ENCODE results near the gene AKAP10.
"Not testable (repeated sequence)": the region's sequence is repeated elsewhere in the genome, so short reads cannot be mapped to it uniquely, and the experiment has no call there.

Gene AKAP10

DNA sequence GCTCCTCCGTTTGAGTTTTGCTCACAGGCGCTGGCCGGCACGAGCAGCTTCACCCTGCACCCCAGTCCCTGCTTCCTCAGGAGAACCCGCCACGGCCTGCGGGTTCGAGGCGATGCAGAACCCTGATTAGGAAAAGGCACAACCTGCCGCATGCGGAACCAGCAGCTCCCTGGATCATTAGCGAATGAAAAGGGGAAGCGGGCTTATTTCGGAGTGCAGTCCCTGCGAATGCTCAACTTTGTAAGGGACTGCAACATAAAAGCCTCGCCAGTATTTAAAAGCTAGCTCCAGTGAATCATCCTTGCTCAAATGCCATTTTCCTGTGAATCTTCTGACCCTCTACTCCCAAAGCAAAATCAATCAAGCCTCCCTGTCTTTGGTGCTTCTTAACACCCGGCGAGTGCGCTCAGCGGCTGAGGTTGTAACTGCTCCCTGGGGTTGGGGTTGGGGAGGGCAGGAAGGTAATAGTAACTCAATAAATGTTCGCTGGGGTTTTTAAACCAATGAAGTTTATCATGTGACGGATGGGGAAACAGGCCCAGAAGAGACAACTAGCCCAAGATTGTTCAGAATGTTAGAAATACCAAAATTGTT is 678 bp upstream of the AKAP10 start:
- no peak for DNase-seq

GRCh38 chr17:19975601-19976000 is 2.0 kb downstream of the AKAP10 start:
- DNase-seq, result no peak

DNA sequence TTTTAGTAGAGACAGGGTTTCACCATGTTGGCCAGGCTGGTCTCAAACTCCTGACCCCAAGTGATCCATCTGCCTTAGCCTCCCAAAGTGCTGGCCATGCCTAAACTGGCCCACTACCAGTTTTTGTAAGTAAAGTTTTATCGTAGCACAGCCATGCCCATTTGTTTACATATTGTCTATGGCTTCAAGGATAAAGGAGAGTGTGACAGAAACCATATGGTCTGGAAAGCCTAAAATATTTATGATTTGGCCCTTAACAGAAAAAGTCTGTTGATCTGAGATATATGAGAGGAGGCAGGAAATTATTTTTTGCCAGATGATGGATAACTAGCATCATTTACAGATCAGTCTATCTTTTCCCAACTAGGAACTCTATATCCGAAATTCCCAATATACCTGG is 4.5 kb downstream of the AKAP10 start:
- no peak for DNase-seq

DNA sequence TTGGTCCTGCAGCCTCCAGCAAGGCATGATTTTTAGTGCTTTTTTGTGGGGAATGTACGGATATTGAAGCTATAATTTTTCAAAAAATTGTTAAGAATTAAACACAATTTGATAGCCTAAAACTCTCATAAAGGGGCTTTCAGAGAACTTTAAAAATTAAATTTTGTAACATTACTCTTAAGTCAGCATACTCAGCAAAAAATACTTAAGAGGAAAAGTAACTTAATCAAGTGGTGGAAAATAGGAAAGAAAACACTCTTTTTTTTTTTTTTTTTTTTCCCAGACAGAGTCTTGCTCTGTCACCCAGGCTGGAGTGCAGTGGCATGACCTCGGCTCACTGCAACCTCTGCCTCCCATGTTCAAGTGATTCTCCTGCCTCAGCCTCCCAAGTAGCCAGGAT is 14.7 kb downstream of the AKAP10 start:
- not testable (repeated sequence) for DNase-seq

- no peak for DNase-seq
Measured at GRCh38 chr17:19958023-19958422, 19.6 kb downstream of the AKAP10 start.

DNA sequence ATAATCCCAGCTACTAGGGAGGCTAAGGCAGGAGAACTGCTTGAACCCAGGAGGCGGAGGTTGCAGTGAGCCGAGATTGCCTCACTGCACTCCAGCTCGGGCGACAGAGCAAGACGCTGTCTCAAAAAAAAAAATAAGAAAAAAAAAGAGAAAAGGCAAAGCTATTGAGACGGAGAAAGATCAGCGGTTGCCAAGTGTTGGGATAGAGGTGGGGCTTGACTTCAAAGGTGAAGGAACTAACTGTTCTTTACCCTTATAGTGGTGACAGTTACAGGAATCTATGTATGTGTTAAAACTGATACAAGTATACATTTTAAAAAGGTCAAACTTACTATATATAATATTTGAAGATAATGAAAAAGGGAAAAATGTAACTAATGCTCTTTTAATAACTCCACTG is 22.5 kb downstream of the AKAP10 start:
- no peak for DNase-seq

- DNase-seq, result not testable (repeated sequence)
Measured at GRCh38 chr17:19951411-19951810, 26.2 kb downstream of the AKAP10 start.

DNA sequence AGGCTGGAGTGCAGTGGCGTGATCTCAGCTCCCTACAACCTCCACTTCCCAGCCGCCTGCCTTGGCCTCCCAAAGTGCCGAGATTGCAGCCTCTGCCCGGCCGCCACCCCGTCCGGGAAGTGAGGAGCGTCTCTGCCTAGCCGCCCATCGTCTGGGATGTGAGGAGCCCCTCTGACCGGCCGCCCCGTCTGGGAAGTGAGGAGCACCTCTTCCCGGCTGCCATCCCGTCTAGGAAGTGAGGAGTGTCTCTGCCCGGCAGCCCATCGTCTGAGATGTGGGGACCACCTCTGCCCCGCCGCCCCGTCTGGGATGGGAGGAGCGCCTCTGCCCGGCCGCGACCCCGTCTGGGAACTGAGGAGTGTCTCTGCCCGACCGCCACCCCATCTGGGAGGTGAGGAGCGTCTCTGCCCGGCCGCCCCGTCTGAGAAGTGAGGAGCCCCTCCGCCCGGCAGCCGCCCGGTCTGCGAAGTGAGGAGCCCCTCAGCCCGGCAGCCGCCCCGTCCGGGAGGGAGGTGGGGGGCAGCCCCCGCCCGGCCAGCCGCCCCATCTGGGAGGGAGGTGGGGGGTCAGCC is 26.9 kb downstream of the AKAP10 start:
- not testable (repeated sequence) for DNase-seq

- DNase-seq, result no peak
Measured at GRCh38 chr17:19948116-19948943, 29.3 kb downstream of the AKAP10 start.

DNA sequence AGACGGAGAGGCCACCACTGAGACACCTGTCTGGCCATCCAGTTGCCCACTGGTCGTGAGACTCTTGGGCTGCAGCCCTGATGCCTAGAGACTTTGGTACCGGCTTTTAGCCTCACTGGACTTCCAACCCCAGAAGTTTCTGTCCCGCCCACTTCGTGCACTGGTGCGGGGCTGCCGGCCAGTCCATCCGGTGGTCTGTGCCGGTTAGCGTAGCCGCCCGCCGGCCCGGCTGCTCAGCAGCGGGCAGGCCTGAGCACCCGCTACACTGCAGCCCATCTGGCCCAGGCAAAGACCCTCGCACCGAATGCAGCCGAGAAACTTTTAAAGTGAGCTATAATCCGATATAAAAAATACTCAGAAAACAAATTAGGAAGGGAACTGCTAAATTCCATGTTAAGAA is 30.7 kb downstream of the AKAP10 start:
- DNase-seq, result no peak

GRCh38 chr17:19945009-19945626 is 32.5 kb downstream of the AKAP10 start:
- no peak for DNase-seq

GRCh38 chr17:19943599-19943998 is 34.0 kb downstream of the AKAP10 start:
- no peak for DNase-seq

DNA sequence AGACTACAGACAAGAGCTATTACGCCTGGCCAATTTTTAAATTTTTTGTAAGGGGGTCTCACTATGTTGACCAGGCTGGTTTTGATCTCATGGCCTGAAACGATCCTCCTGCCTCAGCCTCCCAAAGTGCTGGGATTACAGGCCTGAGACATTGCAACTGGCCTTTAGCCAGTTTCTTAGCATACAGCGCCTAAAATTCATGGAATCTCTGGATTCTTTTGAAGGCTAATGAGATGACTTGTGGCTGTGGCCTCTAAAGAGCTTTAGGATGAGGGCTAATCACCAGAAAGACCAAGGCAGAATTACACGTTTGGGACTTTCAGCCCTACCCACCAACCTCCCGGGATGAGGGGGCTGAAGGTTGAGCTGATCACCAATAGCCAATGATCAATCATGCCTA is 34.6 kb downstream of the AKAP10 start:
- no peak for DNase-seq

DNA sequence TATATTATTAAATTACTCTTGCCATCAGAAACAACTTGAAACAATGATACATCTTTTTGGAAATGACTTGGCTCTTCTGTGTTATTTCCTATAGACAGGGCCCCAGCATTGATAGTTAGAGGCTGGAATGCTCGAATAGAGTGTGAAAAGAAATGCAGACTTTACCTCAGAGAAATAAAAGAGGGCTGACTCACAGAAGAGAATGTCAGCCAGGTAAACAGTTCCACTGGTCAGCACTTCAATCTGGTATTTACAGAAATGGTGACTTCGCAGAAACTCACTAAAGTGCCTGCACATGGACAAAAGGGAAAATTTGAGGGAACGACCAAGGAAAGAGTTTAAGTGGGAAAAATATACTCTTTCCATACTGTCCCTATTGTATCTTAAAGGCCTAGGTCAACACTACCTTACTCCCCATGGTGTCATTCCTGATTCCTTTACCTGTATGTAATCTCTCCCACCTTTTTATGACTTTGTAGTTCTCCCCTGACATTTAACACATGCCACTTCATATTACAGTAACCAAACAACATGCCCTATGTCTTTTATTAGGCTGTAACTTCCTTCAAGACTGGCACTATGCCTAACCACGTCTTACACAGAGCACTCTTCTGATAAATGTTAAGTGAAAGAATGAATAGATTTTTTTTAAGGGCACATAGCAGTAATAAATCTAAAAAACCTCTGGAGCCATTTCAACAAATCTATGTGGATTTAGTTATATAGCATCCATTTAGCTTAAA is 36.7 kb downstream of the AKAP10 start:
- DNase-seq, result no peak

GRCh38 chr17:19939993-19940721 is 37.5 kb downstream of the AKAP10 start:
- no peak for DNase-seq

DNA sequence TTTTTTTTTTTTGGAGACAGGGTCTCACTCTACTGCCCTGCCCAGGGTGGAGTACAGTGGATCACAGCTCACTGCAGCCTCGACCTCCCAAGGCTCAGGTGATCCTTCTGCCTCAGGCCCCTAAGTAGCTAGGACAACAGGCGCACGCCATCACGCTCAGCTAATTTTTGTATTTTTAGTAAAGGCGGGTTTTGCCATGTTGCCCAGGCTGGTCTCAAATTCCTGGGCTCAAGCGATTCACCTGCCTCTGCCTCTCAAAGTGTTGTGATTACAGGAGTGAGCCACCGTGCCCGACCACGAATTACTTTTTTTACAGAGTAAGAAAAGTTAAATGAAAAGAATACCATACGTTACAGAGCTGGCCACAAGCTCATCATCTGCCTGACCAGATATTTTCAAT is 38.9 kb downstream of the AKAP10 start:
- DNase-seq, result no peak

DNA sequence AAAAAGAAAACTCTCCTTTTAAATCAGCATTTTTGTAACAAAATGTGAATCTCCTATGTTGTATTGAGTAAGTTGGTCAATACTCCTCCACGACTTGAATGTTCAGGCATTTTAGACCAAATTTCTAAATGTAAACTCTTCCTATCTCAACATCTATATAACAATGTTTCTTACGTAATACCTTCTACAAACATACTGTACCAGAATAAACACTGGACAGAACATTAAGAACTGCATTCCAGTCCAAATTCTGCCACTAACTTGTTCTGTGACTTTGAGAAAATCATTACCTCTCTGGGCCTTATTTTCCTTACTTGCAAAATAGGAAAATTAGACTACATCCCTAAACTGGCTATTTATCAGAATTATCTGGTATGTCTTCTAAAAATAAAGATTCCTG is 40.1 kb downstream of the AKAP10 start:
- DNase-seq, result no peak

GRCh38 chr17:19935169-19935568 is 42.5 kb downstream of the AKAP10 start:
- DNase-seq, result no peak

- DNase-seq, result no peak
Measured at GRCh38 chr17:19933628-19934027, 44.0 kb downstream of the AKAP10 start.

GRCh38 chr17:19933221-19933620 is 44.4 kb downstream of the AKAP10 start:
- DNase-seq, result no peak

- DNase-seq, result no peak
Measured at GRCh38 chr17:19928299-19928698, 49.3 kb downstream of the AKAP10 start.

DNA sequence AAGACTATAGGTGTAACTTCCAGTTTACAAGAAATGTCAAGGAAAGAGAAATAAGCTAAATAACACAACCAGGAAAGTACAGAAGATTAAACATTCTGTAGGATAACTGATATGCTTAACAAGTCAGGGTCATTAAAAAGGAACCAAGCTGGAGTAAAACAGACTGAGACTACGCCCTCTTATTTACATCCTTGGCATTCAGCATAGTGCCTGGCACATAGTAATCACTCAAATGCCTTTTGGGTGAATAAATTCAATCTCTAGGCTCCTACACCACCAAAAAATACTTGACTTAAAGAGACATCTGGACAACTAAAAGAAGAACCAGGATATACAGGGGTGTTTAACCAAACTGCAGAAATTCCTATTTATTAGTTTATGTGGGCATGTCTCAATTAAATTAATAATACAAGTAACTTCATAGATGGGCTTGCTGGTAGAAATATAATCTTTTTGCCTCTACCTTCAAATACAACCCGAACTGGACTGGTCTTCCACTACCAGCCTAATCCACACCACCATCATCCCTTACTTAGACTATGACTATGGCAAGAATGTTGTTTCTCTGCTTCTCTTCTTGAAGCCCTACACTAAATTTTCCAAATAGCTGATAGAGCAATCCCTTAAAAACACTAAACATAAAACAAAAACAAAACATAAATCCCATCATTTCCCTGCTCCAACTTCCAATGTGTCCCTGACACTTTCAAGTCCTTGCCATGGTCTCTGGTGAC is 62.2 kb downstream of the AKAP10 start:
- no peak for DNase-seq

All from DMS153 (cell line).